Stimulated activated CD4-positive, alpha-beta T cell treated with anti-CD3 and anti-CD28 coated beads, Interleukin-2, amount 100 ng/mL, for 4 hours (primary cell): Measurements from ENCODE around the gene KCTD13.
"Not testable (repeated sequence)": the region's sequence is repeated elsewhere in the genome, so short reads cannot be mapped to it uniquely, and the experiment has no call there.

Experiments used
- DNase-seq: peaks from one replicate; pipeline ENCODE4 v3.0.0-alpha.2; 2020; ENCODE audit warnings: low read depth

KCTD13 gene

GRCh38 chr16:29906520-29907244, 19.3 kb downstream of the KCTD13 start:
- no peak for DNase-seq

DNA sequence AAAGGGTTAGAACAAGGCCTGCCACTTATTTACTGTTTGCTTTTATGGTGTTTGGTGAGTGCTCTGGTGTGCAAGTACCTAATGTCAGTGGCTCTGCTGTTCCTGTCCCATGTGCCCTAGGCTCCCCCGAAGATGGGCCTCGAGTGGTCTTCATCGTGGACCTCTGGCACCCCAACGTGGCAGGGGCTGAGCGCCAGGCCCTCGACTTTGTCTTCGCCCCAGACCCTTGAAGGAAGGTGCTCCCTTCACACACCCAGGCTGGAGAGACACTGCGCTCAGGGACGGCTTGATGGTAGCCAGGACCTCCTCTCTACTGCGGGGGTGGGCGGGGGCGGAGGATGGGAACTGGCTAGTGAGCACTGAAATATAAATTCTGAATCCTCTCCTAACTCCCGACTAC, 20.4 kb downstream of the KCTD13 start:
- no peak for DNase-seq

DNA sequence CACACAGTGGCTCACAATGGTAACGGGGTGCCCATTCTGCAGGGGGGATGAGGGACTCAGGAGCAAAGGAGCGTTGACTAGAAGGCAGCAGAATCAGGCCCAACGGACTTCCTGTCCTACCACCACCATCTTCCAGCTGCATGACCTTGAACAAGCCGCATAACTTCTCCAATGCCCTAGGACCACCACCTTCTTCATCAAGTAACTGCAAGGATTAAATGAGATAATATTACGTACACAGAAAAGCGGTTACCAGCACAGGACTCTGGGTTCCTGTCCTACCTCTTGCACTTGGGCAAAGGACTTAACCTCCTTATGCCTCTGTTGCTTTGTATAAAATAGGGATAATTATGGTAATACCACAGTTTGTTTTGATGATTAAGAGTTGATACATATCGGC, 21.1 kb downstream of the KCTD13 start:
- no peak for DNase-seq

DNA sequence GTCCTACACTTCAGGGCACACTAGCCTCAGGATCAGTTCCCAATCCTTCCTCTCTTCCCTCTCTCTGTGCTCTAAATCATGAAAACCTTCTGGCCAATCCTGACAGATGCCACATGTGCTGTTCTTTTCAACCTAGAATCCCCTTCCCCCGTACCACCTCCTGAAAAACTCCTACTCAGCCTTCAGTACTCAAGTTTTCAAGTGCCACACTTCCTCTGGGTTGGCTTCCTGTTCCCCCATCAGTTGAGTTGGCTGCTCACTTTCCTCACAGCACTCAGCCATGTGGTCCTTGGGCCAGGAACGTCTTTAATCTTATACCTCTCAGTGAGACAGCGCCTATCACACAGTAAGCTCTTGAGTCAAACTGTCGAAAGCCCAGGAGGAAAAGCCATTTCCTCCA, 22.4 kb downstream of the KCTD13 start:
- DNase-seq = no peak

DNA sequence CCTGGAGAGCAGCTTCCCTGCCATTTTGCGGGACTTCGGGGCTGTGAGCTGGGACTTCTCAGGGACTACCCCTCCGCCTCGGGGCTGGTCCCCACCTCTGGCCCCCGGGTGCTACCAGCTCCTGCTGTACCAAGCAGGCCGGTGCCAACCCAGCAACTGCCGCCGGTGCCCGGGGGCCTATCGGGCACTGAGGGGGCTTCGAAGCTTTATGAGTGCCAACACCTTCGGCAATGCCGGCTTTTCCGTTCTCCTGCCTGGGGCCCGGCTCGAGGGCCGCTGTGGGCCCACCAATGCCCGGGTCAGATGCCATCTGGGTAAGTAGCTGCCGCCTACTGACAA, 24.4 kb downstream of the KCTD13 start:
- DNase-seq = no peak

- no peak for DNase-seq
Observed at GRCh38 chr16:29900888-29901606, 25.0 kb downstream of the KCTD13 start.

- peak; percentile 55 for DNase-seq
Observed at GRCh38 chr16:29900102-29900887, 25.7 kb downstream of the KCTD13 start, which contains the start of gene ASPHD1. Gene ASPHD1, plus strand, starts transcription at chr16:29900488. Its CDS starts 484 bp downstream, at chr16:29900972.

DNA sequence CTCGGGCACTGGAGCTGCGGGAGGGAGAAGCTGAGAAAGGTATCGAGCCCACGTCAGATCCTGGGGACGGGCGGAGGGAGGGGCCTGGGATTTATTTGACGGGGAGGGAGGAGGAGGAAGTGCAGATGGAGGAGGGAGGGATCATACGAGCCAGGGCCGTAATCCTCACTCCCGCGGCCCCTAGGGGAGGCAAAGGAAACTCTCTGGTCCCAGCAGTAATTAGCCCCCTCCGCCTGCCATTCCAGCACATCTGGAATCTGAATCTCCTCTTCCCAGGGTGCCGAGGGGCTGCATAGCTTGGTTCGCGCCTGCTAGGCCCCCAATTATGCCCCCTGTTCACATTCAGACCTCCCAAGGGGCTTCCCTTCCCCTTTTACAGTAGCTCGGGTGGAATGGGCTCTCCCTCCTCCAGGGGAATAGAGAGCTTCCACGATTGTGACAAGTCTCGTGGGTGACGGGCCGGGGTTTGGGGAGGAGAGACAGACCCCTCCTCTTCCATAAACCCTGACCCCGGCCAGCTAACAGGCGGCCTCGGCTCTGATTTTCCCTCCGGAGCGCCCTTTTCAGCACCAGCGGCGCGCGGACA, 26.4 kb downstream of the KCTD13 start, which contains the start of gene SEZ6L2:
Gene SEZ6L2, minus strand, starts transcription at position 35 of the 586 bp plus-strand sequence. CDS start 531 bp downstream, outside the sequence.
- DNase-seq = peak; percentile 48

DNA sequence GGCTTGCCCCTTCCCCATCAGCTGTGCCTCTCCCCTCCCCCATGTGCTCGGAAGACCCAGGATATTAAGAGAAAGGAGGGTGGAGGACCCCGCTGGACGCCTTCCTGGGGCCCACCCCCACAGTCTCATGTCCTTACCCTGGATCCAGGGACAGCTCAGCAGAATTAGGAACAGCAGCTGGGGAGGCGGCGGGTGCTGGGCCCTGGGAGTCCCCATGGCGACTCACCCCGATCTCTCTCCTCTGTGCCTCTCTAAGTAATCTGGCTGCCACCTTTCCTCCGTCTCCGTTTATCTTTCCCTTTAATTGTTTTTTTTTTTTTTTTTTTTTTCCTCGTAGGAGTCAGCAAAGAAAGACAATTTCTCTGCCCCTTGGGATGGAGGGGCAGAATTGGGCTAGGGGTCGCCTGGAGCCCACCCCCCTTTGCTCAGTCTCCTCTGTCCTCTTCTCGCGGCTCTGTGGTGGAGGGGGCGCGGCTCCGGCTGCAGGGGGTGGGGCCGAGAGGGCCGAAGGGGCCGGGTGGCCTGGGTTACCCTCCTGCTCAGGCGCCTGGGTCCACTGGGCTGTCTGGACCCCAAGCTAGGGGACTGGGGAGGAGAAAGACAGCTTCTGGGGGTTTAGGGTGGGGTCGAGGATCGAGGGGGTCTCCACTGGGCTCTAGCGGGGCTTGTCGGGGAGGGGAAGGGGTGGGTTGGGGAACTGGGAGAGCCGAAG, 27.1 kb downstream of the KCTD13 start:
- DNase-seq = no peak

DNA sequence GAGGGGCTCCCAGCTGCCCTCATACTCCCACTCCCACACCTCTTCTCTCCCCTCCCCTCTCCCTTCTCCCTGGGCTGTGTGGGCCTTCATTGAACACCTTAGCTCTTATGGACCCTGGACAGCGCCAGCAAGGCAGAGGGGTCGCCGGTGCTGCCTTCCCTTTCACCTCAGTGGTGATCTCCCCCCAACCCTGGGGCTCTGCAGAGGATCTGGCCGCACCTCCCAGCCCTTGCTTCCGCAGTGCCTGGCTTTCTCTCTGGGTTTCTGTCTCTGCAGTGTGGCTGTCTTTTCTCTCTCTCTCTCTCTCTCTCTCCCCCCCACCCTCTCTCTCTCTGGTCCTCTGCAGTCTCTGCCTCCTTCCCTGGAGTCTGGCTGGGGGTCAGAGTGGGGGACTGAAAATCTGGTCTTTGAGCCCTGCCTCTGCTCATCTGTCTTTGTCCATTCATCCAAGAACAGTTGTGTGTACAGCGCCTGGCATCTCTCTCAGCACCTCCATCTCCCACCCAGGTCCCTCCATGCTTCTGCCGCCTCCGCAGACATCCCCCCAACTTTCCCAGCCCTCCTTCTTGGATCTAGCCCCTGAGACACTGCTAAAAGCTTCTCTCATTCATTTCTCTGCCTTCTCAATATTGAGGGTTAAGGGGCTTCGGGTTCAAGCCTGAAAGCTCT, 27.8 kb downstream of the KCTD13 start:
- DNase-seq = no peak

GRCh38 chr16:29897333-29897732, 28.7 kb downstream of the KCTD13 start:
- no peak for DNase-seq

DNA sequence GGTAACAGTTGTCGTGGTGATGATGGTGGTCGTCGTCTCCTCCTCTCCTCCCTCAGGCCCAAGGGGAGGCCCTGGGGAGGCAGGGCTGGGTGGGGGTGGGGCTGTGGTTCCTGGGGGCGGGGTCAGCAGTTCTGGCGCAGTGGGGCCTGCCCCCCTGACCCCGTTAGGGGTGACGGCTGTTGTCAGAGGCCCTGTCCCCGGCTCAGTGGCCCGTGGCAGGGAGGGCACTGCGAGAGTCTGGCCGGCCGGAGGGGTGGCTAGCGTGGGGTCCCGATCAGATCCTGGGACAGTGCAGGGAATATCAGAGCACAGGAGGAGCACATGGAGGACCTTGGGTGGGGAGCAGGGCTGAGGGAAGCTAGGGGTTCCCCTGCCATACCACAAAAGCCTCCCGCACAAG, 29.2 kb downstream of the KCTD13 start:
- no peak for DNase-seq

GRCh38 chr16:29894352-29894751, 31.7 kb downstream of the KCTD13 start:
- no peak for DNase-seq

DNA sequence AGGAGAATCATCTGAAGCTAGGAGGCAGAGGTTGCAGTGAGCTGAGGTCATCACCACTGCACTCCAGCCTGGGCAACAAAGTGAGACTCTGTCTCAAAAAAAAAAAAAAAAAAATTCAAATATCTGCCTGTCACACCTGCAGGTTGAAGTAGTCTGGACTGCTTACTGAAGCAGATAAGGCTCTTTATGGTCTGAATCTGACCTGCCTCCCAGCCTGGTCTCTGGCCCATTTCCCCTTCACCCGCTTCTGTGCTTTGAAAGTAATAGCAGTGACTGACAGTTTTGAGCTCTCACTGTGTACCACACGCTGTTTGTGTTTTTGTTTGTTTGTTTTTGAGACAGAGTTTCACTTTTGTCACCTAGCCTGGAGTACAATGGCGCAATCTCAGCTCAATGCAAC, 32.5 kb downstream of the KCTD13 start:
- DNase-seq = no peak

DNA sequence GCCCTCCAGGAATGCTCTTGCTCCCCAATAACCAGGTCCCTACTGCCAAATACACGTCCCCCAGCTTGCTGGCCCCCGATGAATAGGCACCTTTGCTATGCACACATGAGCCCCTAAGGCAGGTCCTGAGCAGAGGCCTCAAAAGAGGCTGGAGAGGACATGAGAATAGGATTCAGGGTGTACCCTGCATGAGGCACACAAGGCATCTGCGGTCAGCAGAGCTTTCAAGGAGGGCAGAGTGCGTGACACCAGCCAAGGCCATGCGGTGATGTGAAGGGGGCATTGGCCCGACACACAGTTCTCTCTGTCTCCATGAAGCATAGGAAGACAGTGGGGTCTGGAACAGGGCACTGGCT, 33.6 kb downstream of the KCTD13 start:
- no peak for DNase-seq

DNA sequence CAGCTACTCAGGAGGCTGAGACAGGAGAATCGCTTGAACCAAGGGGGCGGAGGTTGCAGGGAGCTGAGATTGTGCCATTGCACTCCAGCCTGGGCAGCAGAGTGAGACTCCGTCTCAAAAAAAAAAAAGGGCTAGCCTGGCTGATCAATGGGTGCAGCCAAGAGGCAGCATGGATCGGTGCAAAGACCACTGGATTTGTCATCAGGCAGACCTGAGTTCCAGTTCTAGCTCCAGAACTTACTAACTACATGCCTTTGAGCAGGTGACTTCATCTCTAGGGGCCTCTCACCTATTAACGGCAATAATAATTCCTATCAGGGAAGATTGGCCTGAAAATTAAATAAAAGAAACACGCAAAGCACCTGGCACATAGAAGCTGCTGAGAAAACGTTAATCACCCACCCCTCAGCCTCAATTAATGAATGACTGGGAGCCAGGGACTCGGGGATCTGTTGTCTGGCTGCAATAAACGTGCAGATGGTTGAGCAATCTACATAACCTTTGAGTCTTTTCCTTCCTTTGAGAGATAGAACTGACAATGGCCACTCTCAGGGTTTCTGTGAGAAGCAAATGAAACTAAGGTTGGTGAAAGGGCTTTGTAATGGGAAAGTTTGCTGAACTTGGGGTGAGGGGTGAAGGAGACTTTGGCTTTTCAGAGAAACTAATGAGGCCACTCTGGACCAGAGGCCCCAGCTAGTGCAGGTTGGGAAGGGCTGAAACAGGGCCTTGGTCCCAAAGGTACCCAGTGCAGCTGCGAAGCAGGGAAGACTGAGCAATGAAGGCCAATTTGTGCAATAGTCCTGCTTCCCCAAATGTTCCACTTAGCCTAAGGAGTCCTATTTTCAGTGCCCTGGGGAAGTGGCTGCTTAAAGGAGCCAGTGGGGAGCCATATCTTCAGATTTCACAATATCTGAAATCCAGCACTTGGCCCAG, 34.2 kb downstream of the KCTD13 start:
- no peak for DNase-seq

DNA sequence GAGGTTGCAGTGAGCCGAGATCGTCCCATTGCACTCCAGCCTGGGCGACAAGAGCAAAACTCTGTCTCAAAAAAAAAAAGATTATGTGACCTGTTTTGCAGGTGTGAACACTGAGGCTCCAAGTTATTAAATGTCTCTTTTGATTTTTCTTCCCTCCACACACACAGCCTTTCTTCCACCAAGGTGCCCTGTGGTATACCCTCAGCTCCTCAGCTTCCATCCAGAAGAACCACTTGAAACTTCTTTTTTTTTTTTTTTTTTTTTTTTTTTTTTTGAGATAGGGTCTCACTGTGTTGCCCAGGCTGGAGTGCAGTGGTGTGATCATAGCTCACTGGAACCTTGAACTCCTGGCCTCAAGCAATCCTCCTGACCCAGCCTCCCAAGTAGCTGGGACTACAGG, 36.7 kb downstream of the KCTD13 start:
- not testable (repeated sequence) for DNase-seq

DNA sequence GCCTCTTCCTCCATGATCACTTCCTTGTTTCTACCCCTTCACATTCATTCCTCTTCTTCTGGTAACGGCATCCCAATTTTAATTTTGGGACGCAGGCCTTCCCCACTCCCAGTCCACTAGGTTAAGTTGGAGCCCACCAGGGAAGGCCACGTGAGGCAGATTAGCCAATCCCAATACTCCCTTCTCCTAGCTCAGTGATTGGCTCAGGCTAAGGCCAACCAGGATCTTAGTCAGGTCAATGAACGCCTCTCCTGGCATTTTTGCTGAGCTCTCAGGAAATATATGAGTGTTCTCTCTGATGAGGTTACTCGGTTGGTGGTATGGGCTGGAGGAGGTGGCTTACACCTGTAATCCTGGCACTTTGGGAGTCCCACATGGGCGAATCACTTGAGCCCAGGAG, 42.0 kb downstream of the KCTD13 start:
- DNase-seq = no peak

- no peak for DNase-seq
Observed at GRCh38 chr16:29881050-29881449, 45.0 kb downstream of the KCTD13 start.

DNA sequence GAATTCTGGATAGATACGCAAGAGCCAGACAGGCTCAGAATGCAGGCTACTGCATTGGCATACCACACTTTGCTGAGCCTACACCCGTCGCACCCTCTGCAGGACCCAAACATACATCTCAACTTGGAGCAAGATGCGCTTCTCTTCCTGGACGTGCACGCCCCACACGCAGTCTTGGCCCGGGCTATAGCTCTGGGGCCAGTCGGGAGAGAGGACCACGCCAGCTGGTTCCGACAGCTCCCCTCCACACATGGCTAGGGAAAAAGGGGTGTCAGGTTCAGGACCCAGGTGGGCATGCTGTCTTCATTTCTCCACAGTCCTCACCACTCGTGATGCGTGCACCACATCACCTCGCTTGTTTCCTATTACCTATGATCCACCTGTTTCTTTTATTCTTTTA, 47.9 kb downstream of the KCTD13 start:
- no peak for DNase-seq
